Measurements from ENCODE around the gene XYLT1.

GRCh38 chr16:17328932-17329331 lies 141.8 kb downstream of the XYLT1 start:
- TF ChIP-seq FOXA1 (IDR thresholded peaks at IDR 0.05): no peak
- TF ChIP-seq FOXK2 (IDR thresholded peaks at IDR 0.05): no peak
- no peak for TF ChIP-seq BHLHE40 (IDR thresholded peaks at IDR 0.05; ENCODE audit: borderline replicate concordance)
- no peak for TF ChIP-seq TARDBP (IDR thresholded peaks at IDR 0.05)
- no peak for TF ChIP-seq NFRKB (IDR thresholded peaks at IDR 0.05)
- TF ChIP-seq FOXM1 (IDR thresholded peaks at IDR 0.05; ENCODE audit: borderline replicate concordance): no peak
- no peak for TF ChIP-seq SP1 (IDR thresholded peaks at IDR 0.05)
- TF ChIP-seq L3MBTL2 (conservative IDR thresholded peaks at IDR 0.05): no peak
- no peak for TF ChIP-seq ARNT (IDR thresholded peaks at IDR 0.05)
- no peak for TF ChIP-seq ELF4 (IDR thresholded peaks at IDR 0.05)
- TF ChIP-seq SUZ12 (IDR thresholded peaks at IDR 0.05): no peak
- TF ChIP-seq HDGF (IDR thresholded peaks at IDR 0.05; ENCODE audit: borderline replicate concordance): no peak
